Measurements from ENCODE around the gene CD274.
"Not testable (repeated sequence)": the region's sequence is repeated elsewhere in the genome, so short reads cannot be mapped to it uniquely, and the experiment has no call there.

Gene CD274

DNA sequence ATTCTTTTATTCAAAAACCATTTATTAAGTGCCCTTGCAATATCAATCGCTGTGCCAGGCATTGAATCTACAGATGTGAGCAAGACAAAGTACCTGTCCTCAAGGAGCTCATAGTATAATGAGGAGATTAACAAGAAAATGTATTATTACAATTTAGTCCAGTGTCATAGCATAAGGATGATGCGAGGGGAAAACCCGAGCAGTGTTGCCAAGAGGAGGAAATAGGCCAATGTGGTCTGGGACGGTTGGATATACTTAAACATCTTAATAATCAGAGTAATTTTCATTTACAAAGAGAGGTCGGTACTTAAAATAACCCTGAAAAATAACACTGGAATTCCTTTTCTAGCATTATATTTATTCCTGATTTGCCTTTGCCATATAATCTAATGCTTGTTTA, 18.5 kb downstream of the CD274 start:
- H3K9ac ChIP-seq: no peak overlapping the region
- peaks cover 0 to 9% (median 0%) of the 10 kb centered on the region in 11 experiments; a peak in 1 of 22 replicates for H3K9me3 ChIP-seq (replicated peaks in 1 of 11)
- no peak for TF ChIP-seq Cebpa-rat (IDR thresholded peaks at IDR 0.05)
- H3K4me3 ChIP-seq: no peak overlapping the region
- peaks cover 0 to 63% (median 0%) of the 10 kb centered on the region in 10 experiments; a peak in 6 of 20 replicates for H3K4me1 ChIP-seq
- peaks cover 0 to 15% (median 0%) of the 10 kb centered on the region in 11 experiments; a peak in 3 of 22 replicates for H3K36me3 ChIP-seq
- H3K4me2 ChIP-seq: peak overlapping the region in 1 of 11 experiments; percentile 7; a peak in 1 of 22 replicates
- no peaks in the 10 kb centered on the region for H4K20me1 ChIP-seq
- H3K27ac ChIP-seq: no peak overlapping the region
- no peaks in the 10 kb centered on the region for H3K27me3 ChIP-seq

DNA sequence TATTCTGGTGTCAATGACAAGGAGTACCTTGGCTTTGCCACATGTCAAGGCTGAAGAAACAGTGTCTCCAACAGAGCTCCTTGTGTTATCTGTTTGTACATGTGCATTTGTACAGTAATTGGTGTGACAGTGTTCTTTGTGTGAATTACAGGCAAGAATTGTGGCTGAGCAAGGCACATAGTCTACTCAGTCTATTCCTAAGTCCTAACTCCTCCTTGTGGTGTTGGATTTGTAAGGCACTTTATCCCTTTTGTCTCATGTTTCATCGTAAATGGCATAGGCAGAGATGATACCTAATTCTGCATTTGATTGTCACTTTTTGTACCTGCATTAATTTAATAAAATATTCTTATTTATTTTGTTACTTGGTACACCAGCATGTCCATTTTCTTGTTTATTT, 19.8 kb downstream of the CD274 start:
- TF ChIP-seq Cebpa-rat (IDR thresholded peaks at IDR 0.05): no peak
- H3K4me1 ChIP-seq: peaks cover 0 to 53% (median 0%) of the 10 kb centered on the region in 10 experiments; a peak in 6 of 20 replicates
- no peaks in the 10 kb centered on the region for H3K27me3 ChIP-seq

DNA sequence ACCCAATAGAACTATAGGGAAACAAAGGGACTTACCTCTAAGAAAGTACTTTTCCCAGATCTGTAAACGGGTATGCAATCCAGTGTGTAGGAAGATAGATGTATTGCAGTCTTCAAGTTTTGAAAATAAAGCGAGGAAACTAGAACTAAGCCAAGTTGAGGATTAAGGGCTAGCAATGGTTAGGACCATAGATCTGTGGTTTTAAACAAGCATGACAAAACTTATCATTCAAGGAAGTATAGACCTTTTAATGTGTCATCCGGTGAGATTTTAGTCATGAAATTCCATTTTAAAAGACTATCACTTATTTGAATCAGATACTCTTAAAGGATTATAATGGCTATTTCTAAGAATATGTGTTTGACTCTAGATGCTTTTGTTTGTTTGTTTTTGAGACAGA, 20.5 kb downstream of the CD274 start:
- no peaks in the 10 kb centered on the region for H3K9me3 ChIP-seq (replicated peaks in 1 of 11)
- H3K4me3 ChIP-seq: no peak overlapping the region
- no peak overlapping the region for H3K9ac ChIP-seq
- peaks cover 0 to 10% (median 0%) of the 10 kb centered on the region in 11 experiments; a peak in 2 of 22 replicates for H3K36me3 ChIP-seq
- H3K27me3 ChIP-seq: no peaks in the 10 kb centered on the region
- TF ChIP-seq Cebpa-rat (IDR thresholded peaks at IDR 0.05): no peak
- no peaks in the 10 kb centered on the region for H4K20me1 ChIP-seq
- H3K4me1 ChIP-seq: peaks cover 0 to 46% (median 0%) of the 10 kb centered on the region in 10 experiments; a peak in 6 of 20 replicates
- H3K4me2 ChIP-seq: no peak overlapping the region
- no peak overlapping the region for H3K27ac ChIP-seq

More for the DNA sequence above, 19.8 kb downstream of the CD274 start:
- peaks cover 0 to 10% (median 0%) of the 10 kb centered on the region in 11 experiments; a peak in 2 of 22 replicates for H3K36me3 ChIP-seq
- no peak overlapping the region for H3K4me3 ChIP-seq
- H4K20me1 ChIP-seq: no peaks in the 10 kb centered on the region
- H3K9me3 ChIP-seq (replicated peaks in 1 of 11): 0 out of 22 replicates have a peak, but pooled peaks cover 0 to under 1% (median 0%) of the 10 kb centered on the region in 11 experiments
- H3K27ac ChIP-seq: no peak overlapping the region
- no peak overlapping the region for H3K4me2 ChIP-seq
- no peak overlapping the region for H3K9ac ChIP-seq

DNA sequence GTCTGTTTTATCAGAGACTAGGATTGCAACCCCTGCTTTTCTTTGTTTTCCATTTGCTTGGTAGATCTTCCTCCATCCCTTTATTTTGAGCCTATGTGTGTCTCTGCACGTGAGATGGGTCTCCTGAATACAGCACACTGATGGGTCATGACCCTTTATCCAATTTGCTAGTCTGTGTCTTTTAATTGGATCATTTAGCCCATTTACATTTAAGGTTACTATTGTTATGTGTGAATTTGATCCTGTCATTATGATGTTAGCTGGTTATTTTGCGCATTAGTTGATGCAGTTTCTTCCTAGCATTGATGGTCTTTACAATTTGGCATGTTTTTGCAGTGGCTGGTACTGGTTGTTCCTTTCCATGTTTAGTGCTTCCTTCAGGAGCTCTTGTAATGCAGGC, 25.3 kb downstream of the CD274 start:
- H3K36me3 ChIP-seq, H4K20me1 ChIP-seq, H3K9ac ChIP-seq, H3K4me2 ChIP-seq, H3K4me3 ChIP-seq, H3K27ac ChIP-seq, H3K27me3 ChIP-seq: not testable (repeated sequence)
- Histone ChIP-seq H3K9me3 (replicated peaks in 1 of 11) (peaks cover 0 to 18% (median 11%) of the 10 kb centered on the region in 11 experiments; a peak in 14 of 22 replicates), H3K4me1 (peaks cover 0 to 26% (median 0%) of the 10 kb centered on the region in 10 experiments; a peak in 5 of 20 replicates)

DNA sequence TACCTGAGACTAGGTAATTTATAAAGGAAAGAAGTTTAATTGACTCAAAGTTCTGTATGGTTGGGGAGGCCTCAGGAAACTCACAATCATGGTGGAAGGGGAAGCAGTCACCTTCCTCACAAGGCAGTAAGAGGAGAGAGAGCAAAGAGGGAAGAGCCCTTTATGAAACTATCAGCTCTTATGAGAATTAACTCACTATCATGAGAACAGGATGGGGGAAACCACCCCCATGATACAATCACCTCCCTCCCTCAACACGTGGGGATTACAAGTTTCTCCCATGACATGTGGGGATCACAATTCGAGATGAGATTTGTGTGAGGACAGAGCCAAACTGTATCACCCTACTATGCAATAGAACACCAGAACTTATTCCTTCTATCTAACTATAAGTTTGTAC, 27.9 kb downstream of the CD274 start:
- H3K9me3 ChIP-seq (replicated peaks in 1 of 11): peaks cover 0 to 18% (median 11%) of the 10 kb centered on the region in 11 experiments; a peak in 14 of 22 replicates

DNA sequence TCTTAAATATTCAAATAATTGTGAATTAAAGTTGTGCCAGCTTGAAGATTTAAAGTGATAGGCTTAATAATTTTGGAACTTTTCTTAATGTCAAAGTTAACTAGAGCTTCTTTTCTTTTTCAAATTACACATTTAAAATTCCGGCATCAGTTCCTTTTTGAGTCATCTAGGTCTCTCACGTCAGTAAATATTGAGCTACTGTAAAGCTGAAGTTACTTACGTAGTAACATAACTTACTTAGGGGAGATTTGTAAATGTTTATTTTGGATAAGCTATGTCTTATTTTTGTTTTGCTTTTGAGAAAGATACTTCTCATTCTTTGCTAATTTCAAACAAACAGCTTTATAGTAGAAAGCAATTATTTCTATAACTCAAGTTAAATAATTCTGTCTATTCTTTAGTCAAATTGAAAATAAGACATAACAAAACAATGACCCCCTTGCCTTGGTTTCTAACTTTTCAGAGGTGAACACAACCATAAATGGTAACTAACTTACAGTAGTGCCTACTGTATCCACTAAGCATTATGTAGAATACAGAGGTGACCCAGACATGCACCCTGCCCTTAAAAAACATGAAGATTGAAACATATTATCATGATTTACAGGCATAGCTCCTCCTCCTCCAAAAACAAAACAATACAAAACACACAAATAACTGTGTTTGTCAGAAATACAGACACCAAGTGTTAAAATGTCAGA, 29.8 kb downstream of the CD274 start:
- Histone ChIP-seq H3K9ac (no peak overlapping the region), H3K9me3 (replicated peaks in 1 of 11) (peaks cover 0 to 18% (median 11%) of the 10 kb centered on the region in 11 experiments; a peak in 14 of 22 replicates), H3K4me3 (no peak overlapping the region), H3K4me1 (peaks cover 0 to 50% (median 0%) of the 10 kb centered on the region in 10 experiments; a peak in 7 of 20 replicates), H3K27ac (no peak overlapping the region), H4K20me1 (no peaks in the 10 kb centered on the region), H3K27me3 (no peaks in the 10 kb centered on the region), H3K4me2 (no peak overlapping the region), H3K36me3 (0 out of 22 replicates have a peak, but pooled peaks cover 0 to 3% (median 0%) of the 10 kb centered on the region in 11 experiments)
- TF ChIP-seq Cebpa-rat (IDR thresholded peaks at IDR 0.05): no peak

More for the DNA sequence above, 27.9 kb downstream of the CD274 start:
- Histone ChIP-seq H3K4me3 (no peak overlapping the region), H3K36me3 (0 out of 22 replicates have a peak, but pooled peaks cover 0 to 3% (median 0%) of the 10 kb centered on the region in 11 experiments), H3K27ac (no peak overlapping the region), H3K27me3 (no peaks in the 10 kb centered on the region), H3K9ac (no peak overlapping the region), H3K4me2 (no peak overlapping the region), H4K20me1 (no peaks in the 10 kb centered on the region), H3K4me1 (peaks cover 0 to 51% (median 0%) of the 10 kb centered on the region in 10 experiments; a peak in 7 of 20 replicates)
- no peak for TF ChIP-seq Cebpa-rat (IDR thresholded peaks at IDR 0.05)

DNA sequence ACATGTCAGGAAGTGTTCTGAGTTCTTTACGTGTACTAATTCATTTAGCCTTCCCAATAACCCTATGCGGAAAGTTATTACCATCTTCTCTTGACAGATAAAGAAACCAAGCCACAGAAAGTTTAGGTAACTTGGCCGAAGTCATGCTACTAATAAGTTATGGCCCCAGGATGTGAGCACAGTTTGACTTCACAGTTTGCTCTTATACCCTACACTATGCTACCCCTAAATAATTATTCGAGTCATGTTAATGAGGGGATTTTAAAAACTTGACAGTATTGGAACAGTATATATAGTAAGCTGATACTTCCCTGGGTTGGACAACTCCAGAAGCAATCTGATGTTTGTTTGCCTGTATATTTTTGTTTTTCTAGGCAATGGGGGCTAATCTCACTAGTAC, 30.6 kb downstream of the CD274 start:
- Histone ChIP-seq H3K36me3 (0 out of 22 replicates have a peak, but pooled peaks cover 0 to 3% (median 0%) of the 10 kb centered on the region in 11 experiments), H3K4me3 (no peak overlapping the region), H3K27me3 (no peaks in the 10 kb centered on the region), H3K4me1 (peaks cover 0 to 50% (median 0%) of the 10 kb centered on the region in 10 experiments; a peak in 7 of 20 replicates), H3K9me3 (replicated peaks in 1 of 11) (peaks cover 0 to 18% (median 11%) of the 10 kb centered on the region in 11 experiments; a peak in 14 of 22 replicates), H4K20me1 (no peaks in the 10 kb centered on the region), H3K27ac (no peak overlapping the region), H3K4me2 (peak overlapping the region in 3 of 11 experiments; percentile 27 to 78 (median 66); a peak in 6 of 22 replicates), H3K9ac (no peak overlapping the region)
- TF ChIP-seq Cebpa-rat (IDR thresholded peaks at IDR 0.05): no peak

DNA sequence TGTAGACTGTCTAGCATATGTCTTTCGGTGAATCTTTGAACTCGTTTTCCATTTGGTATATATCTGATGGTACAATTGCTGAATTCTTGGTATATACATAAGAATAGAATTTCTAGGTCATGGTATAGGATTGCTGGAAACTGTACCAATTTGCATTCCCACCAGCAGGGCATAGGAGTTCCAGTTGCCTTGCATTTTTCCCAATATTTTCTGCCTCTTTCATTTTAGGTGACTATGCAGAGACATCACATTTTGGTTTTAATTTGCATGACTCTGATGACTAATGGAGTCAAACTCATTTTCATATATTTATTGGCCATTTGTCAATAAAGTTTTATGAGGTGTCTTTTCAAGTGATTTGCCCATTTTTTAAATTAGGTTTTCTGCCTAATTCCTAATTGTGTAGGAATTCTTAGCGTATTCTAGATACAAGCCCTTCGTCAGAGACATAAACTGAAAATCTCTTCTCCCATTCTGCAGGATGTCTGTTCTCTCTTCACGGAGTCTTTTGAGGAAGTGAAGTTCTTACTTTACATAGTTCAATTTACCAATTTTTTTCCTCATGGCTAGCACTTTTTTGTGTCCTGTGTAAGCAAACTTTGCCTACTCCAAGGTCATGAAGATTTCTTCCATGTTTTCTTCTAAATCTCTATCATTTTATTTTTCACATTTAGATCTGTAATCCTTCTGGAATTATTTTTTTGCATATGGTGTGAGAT, 31.1 kb downstream of the CD274 start:
- Histone ChIP-seq H3K9me3 (replicated peaks in 1 of 11) (peaks cover 0 to 15% (median 10%) of the 10 kb centered on the region in 11 experiments; a peak in 14 of 22 replicates), H3K27me3 (no peaks in the 10 kb centered on the region), H3K4me3 (no peak overlapping the region), H3K9ac (no peak overlapping the region), H3K27ac (0 out of 22 replicates have a peak overlapping the region, but pooled peaks of 1 of the 11 experiments have one; percentile 4), H4K20me1 (no peaks in the 10 kb centered on the region), H3K4me2 (peak overlapping the region in 3 of 11 experiments; percentile 27 to 78 (median 66); a peak in 6 of 22 replicates), H3K36me3 (0 out of 22 replicates have a peak, but pooled peaks cover 0 to 3% (median 0%) of the 10 kb centered on the region in 11 experiments), H3K4me1 (peaks cover 0 to 50% (median 0%) of the 10 kb centered on the region in 10 experiments; a peak in 7 of 20 replicates)
- no peak for TF ChIP-seq Cebpa-rat (IDR thresholded peaks at IDR 0.05)
